ENCODE measurements around the gene QSOX2.

QSOX2 gene

GRCh38 chr9:136219276-136219675 lies 26.3 kb downstream of the QSOX2 start:
- DNase-seq: no peak

DNA sequence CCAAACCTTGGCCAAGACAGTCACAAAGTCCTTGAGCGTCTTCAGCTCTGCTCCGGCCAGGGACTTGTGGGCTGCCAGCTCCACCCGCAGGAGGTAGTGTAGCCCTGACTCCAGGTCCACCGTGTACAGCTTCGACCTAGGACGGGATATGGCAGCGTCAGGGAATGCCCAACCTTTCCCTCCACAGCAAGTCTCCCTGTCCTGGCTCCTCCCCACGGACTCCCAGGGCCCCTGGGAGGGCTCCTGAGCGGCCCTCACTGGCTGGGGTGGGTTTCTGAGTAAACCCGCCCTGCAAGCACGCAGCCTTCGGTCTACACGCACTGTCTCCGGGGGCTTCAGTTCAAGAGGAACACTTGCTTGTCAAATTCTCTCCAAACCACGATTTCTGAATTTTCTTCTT lies 26.9 kb downstream of the QSOX2 start:
- DNase-seq: no peak

- no peak for DNase-seq
Measured at GRCh38 chr9:136218271-136218670, 27.3 kb downstream of the QSOX2 start.

GRCh38 chr9:136216541-136217244 lies 28.9 kb downstream of the QSOX2 start:
- DNase-seq: no peak

- no peak for DNase-seq
Measured at GRCh38 chr9:136213733-136214132, 31.9 kb downstream of the QSOX2 start.

DNA sequence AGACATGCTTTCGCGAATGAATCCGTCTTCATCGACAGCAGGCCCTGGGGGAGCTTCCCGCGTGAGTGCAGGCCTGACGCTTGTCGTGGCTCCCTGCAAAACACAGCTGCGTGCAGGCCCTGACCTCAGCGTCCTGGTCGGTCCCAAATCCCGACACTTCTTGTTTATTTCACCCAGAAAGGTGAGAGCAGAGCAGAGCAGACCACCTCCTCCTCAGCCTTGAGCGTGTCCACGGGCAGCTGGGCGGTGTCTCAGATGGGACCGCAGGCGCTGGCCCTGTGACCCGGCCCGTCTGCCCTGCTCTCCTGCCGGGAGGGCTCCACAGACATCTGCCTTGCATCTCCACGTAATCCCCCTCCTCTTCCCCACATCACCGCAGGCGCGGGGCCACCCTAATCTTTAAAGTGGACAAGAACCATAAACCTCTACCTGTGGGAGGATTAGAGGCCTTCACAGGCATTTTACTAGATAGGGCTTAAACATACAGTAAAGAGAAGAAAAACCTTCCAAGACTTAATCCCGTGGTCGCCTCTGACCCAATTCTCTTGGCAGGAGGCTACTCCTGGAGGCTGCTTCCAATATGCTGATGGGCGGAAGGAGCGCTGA lies 33.2 kb downstream of the QSOX2 start:
- DNase-seq: no peak

- no peak for DNase-seq
Measured at GRCh38 chr9:136211441-136212344, 33.9 kb downstream of the QSOX2 start.

DNA sequence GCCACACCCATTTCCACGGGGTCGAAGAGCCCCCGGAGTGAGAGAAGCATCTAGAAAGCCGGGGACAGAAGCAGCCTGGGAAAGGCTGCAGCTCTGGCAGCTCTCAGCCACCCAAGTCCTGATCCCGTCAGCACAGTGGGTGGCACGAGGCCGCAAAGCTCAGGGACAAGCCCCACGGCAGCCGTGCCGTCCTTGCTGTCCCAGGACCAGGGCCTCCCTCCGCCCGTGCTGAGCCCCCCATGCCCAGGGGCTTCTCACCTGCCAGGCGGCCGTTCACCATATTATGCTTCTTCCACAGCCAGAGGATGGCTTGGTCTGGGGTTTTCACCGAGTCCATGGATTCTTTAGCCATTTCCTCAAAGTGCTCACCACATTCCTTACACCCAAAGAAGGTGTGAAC lies 34.6 kb downstream of the QSOX2 start:
- DNase-seq: no peak

DNA sequence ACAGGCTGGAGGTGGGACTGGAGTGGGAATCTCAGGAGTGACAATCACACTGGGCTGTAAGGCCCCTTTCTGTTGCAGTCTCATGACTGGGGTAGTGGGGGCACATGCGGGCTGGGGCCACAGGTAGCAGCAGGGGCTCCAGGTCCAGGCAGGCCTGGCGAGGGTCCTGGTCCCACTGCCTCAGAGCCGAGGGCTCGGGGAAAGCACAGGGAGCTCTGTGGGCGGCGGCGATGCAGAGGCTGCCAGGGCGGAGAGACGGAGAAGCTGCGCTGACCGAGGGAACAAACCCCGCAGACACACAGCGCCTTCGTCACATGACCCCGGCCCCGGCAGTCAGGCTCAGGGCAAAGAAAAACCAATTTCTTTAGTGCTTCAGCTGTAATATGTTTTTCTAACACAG lies 35.3 kb downstream of the QSOX2 start:
- no peak for DNase-seq

- DNase-seq: no peak
Measured at GRCh38 chr9:136209786-136210185, 35.8 kb downstream of the QSOX2 start.

DNA sequence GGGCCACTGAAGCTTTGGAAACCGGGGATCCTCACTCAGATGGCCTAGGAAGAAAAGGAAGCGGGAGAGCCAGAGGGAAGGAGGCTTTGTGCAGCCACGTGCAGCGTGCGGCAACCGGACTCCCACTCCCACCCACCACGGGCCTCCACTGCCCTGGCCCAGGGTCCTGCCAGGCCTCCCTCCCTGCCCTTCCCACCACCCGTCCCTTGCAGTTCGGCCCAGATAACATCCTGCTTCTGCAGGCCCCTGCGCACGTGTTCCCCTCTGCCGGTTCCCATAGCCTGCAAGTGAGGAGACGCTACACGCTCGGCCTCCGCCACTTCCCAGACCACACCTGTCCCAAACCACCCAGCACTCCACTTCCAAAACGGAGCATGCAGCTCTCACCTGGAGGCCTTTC lies 36.4 kb downstream of the QSOX2 start:
- no peak for DNase-seq

GRCh38 chr9:136208675-136209074 lies 36.9 kb downstream of the QSOX2 start:
- DNase-seq: no peak

DNA sequence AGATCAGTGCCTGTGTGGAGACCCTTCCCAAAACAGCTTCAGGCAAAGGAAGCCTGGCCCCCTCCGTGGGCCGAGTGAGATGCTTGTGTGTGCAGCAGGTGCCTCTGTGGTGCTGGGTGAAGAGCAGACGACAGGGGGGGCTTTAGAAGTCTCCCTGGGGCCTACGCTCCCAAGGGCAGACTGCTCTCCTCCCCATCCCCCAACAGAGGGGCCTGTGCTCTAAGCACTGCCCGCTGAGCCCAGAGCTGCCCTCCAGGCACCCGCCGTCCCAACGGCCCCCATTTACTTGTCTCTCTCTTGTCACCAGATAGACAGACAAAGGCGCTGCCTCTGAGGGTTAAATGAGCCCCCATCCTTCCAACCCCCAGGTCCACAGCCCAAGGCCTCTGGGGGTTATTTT lies 38.0 kb downstream of the QSOX2 start:
- DNase-seq: no peak

- no peak for DNase-seq
Measured at GRCh38 chr9:136206602-136207275, 38.9 kb downstream of the QSOX2 start.

- no peak for DNase-seq
Measured at GRCh38 chr9:136205707-136205992, 40.0 kb downstream of the QSOX2 start.

- DNase-seq: no peak
Measured at GRCh38 chr9:136204838-136205706, 40.5 kb downstream of the QSOX2 start, which contains the start of gene LHX3. TSS of gene LHX3 (minus strand) at chr9:136205128. CDS start at chr9:136205012, 116 bp downstream.

GRCh38 chr9:136204145-136204805 lies 41.3 kb downstream of the QSOX2 start:
- DNase-seq: no peak

DNA sequence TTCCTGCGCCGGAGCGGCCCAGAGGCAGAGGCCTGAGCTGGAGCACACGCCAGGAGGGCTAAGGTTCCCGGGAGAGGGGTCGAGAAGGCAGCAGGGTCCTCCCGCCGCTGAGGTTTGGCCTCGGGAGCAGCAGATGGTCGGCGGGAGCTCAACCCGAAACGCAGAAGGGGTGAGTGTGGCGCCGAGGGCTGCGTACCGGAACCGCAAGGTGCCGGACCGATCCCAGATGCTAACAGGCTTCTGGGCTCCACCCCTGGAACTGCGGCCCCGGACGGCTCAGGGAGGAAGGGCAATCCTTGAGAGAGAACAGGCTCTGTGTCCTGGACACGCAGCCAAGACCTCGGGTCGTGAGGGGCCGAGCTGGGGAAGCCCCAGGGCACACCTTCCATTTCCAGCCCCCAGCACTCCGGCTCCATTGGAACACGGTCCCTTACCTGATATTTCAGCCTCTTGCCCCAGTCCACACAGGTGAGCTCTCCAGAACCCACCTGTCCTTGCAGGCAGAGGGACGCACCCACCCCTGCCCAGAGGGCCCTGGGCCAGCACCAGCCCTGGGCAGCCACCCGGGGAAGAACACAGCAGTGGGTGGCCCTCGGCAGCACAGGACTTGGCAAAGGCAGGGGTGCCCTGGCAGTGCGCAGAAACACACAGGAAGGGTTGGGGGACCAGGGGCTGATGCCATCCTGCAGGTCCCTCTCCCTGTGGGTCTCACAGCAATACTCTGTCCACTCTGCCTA lies 42.0 kb downstream of the QSOX2 start:
- DNase-seq: no peak

GRCh38 chr9:136202454-136203407 lies 42.9 kb downstream of the QSOX2 start:
- no peak for DNase-seq
